ENCODE results near the gene ZYX.

- TF ChIP-seq CTCF (IDR thresholded peaks at IDR 0.05) = no peak
- TF ChIP-seq POLR2A (IDR thresholded peaks at IDR 0.05) = no peak
- TF ChIP-seq EP300 (IDR thresholded peaks at IDR 0.05) = no peak
- no peak for TF ChIP-seq POLR2AphosphoS5 (IDR thresholded peaks at IDR 0.05)
Measured at GRCh38 chr7:143415742-143416397, 34.7 kb downstream of the ZYX start.

Measured in suprapubic skin (tissue), 4 donors.